ENCODE results near the gene RIMOC1. TPM values are rescaled to one million over a fixed set of nuclear protein-coding genes. Genes with fewer than 3 reads are reported as not detected.

The RIMOC1 gene
- total and polyA plus RNA-seq, 7 experiments from 2014 or later, result 10.8 to 40.6 (median 14.6) TPM

Other genes starting within 250 kb of the RIMOC1 start
- 10 to 100 TPM; 18.6 to 53.1 (median 30.0) TPM for gene OXCT1, start 33.9 kb upstream of the RIMOC1 start, total RNA-seq
- gene OXCT1, start 33.9 kb upstream of the RIMOC1 start, polyA plus RNA-seq, result 10 to 100 TPM; 26.1 to 32.4 TPM
- 10 to 100 TPM; 10.9 to 15.0 (median 14.6) TPM for gene FBXO4, start 20.9 kb downstream of the RIMOC1 start, total RNA-seq
- gene FBXO4, start 20.9 kb downstream of the RIMOC1 start, polyA plus RNA-seq, result 10 to 100 TPM; 16.9 to 23.5 TPM

Measured in naive thymus-derived CD4-positive, alpha-beta T cell (primary cell).